ENCODE data around the gene SND1.

- TF ChIP-seq CTCF (IDR thresholded peaks at IDR 0.05; ENCODE audit: low read depth, low read length, poor library complexity, severe bottlenecking) = no peak
- no peak for TF ChIP-seq EZH2phosphoT487 (IDR thresholded peaks at IDR 0.05; ENCODE audit: borderline replicate concordance, low read length)
Observed at GRCh38 chr7:127819975-127820731, 168.2 kb downstream of the SND1 start.
